HepG2 (cell line): ENCODE measurements around the gene LBX2. TPM values are rescaled to one million over a fixed set of nuclear protein-coding genes. Genes with fewer than 3 reads are reported as not detected.

Source experiments
- E2F2 ChIP-seq: sonication (generic); formaldehyde crosslinking; IDR thresholded peaks from 2 replicates; pipeline ENCODE4 v1.4.0; 2020; ENCODE audit warnings: missing genetic modification reagents, borderline replicate concordance
- HMG20B ChIP-seq: conservative IDR thresholded peaks from 2 replicates; pipeline ENCODE4 v1.6.1; 2016; ENCODE audit warnings: missing genetic modification reagents, missing compliant biosample characterization
- JDP2 ChIP-seq: sonication (generic); formaldehyde crosslinking; IDR thresholded peaks from 2 replicates; pipeline ENCODE4 v1.8.1; 2022; ENCODE audit warnings: missing genetic modification reagents, borderline replicate concordance
- JUNB ChIP-seq: sonication (generic); formaldehyde crosslinking; IDR thresholded peaks from 2 replicates; pipeline ENCODE4 v1.8.0; 2022; ENCODE audit warnings: missing genetic modification reagents, mild to moderate bottlenecking, borderline replicate concordance
- MAFF ChIP-seq: IDR thresholded peaks from 2 replicates; pipeline ENCODE4 v1.6.1; 2011; ENCODE audit warnings: low read depth, low read length, improper control_type of control experiment
- PRMT3 ChIP-seq: sonication (generic); formaldehyde crosslinking; IDR thresholded peaks from 2 replicates; pipeline ENCODE4 v1.8.1; 2022; ENCODE audit warnings: low read depth, mild to moderate bottlenecking, moderate library complexity, missing genetic modification reagents, borderline replicate concordance
- TEAD2 ChIP-seq: sonication (generic); formaldehyde crosslinking; IDR thresholded peaks from 2 replicates; pipeline ENCODE4 v1.9.0; 2021; ENCODE audit warnings: missing genetic modification reagents
- USF2 ChIP-seq, 2 experiments: sonication (generic) in 1 of 2; formaldehyde crosslinking in 1 of 2; IDR thresholded peaks; 2 replicates each; pipeline versions ENCODE4 v1.5.1 to v1.6.1; 2011 to 2020; ENCODE audit warnings: borderline replicate concordance in 1 of 2, low read depth in 1 of 2, low read length in 1 of 2, mild to moderate bottlenecking in 1 of 2, missing genetic modification reagents in 1 of 2, moderate library complexity in 1 of 2
- ZBTB4 ChIP-seq: sonication (generic); formaldehyde crosslinking; IDR thresholded peaks from 2 replicates; pipeline ENCODE4 v1.4.0; 2020; ENCODE audit warnings: missing genetic modification reagents, mild to moderate bottlenecking, borderline replicate concordance
- ZNF20 ChIP-seq: sonication (generic); formaldehyde crosslinking; IDR thresholded peaks from 2 replicates; pipeline ENCODE4 v1.4.0; 2020; ENCODE audit warnings: mild to moderate bottlenecking, moderate library complexity, missing genetic modification reagents
- ZNF317 ChIP-seq: sonication (generic); formaldehyde crosslinking; IDR thresholded peaks from 2 replicates; pipeline ENCODE4 v1.5.0; 2020; ENCODE audit warnings: mild to moderate bottlenecking, missing genetic modification reagents
- ZNF432 ChIP-seq: sonication (generic); formaldehyde crosslinking; IDR thresholded peaks from 2 replicates; pipeline ENCODE4 v1.5.0; 2020; ENCODE audit warnings: missing genetic modification reagents, mild to moderate bottlenecking, borderline replicate concordance
- polyA plus RNA-seq, 8 experiments: library from polyadenylated mRNA; depleted of rRNA in 3 of 8; stranded (reverse) in 7 of 8; unstranded in 1 of 8; fragments of >200 nt; fragmentation: Illumina TruSeq in 4 of 8; extraction: Trizol in 4 of 8; gene quantifications; 2 replicates each; pipeline versions ENCODE4 v1.2.1 to v1.2.3, GENCODE V29; 2011 to 2016; ENCODE audit warnings: low read depth in 4 of 8, missing spikeins in 1 of 8, mixed read lengths in 1 of 8; ENCODE audit not compliant: insufficient read depth in 1 of 8
- total RNA-seq, 5 experiments: library from RNA; depleted of rRNA; stranded (reverse); fragments of >200 nt; fragmentation: Illumina TruSeq; extraction: Trizol; gene quantifications; 2 replicates each; pipeline ENCODE4 v1.2.3, GENCODE V29; 2016; ENCODE audit warnings: low read depth in 1 of 5
- TF ChIP-seq, protein P1 (sequence below): sonication (generic); formaldehyde crosslinking; IDR thresholded peaks from 2 replicates; pipeline ENCODE4 v1.4.0; 2020; ENCODE audit warnings: mild to moderate bottlenecking, missing genetic modification reagents, borderline replicate concordance

The LBX2 gene
- total and polyA plus RNA-seq, 2 of the 13 experiments (the other 11 are each of a cell fraction or from before 2014, with no cell fraction given): 6.4 to 8.1 TPM

DNA sequence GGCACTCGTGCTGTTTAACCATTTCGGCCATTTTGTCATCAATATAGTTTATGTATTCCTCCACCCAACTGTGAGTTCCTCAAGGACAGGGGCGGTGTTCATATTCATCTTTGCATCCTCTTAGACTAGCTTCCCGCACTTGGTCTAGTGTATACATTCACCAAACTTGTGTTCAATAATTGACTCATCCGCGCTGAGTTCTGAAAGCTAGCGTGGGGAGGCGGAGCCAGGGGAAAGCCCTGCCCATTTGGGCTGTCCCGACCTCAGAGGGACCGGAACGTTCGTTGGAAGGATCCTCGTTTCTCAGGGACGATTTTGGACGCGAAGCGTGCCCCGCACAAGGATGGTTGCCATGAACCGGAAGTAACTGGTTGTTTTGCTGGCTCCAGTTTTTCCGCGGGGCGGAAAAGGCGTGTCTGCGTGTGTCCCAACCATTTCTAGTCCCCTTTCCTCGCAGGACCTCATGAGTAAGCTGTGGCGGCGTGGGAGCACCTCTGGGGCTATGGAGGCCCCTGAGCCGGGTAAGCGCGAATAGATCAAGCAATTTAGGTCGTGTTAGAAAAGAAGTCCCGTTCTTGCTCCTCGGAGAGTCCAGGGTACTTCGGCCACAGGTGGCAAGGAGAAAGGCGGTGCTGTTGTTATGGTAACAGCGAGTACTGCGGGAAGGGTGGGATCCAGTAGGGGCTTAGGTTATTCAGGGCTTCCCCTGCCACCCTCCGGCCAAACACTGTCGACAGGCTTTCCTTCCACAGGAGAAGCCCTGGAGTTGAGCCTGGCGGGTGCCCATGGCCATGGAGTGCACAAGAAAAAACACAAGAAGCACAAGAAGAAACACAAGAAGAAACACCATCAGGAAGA is 44.5 kb downstream of the LBX2 start, which contains the start of gene INO80B (continued):
- TF ChIP-seq PRMT3 (CRISPR knock-in tag): no peak
- peak; percentile 76 for TF ChIP-seq ZNF317 (CRISPR knock-in tag)
- no peak for TF ChIP-seq E2F2
- peak; percentile 81 for TF ChIP-seq MAFF
- no peak for TF ChIP-seq ZNF432 (CRISPR knock-in tag)
- no peak for TF ChIP-seq ZNF20 (CRISPR knock-in tag)
- peak; percentile 93; the same call in 1 of the 2 replicates for TF ChIP-seq ZBTB4 (CRISPR knock-in tag)
- TF ChIP-seq, protein P1, sequence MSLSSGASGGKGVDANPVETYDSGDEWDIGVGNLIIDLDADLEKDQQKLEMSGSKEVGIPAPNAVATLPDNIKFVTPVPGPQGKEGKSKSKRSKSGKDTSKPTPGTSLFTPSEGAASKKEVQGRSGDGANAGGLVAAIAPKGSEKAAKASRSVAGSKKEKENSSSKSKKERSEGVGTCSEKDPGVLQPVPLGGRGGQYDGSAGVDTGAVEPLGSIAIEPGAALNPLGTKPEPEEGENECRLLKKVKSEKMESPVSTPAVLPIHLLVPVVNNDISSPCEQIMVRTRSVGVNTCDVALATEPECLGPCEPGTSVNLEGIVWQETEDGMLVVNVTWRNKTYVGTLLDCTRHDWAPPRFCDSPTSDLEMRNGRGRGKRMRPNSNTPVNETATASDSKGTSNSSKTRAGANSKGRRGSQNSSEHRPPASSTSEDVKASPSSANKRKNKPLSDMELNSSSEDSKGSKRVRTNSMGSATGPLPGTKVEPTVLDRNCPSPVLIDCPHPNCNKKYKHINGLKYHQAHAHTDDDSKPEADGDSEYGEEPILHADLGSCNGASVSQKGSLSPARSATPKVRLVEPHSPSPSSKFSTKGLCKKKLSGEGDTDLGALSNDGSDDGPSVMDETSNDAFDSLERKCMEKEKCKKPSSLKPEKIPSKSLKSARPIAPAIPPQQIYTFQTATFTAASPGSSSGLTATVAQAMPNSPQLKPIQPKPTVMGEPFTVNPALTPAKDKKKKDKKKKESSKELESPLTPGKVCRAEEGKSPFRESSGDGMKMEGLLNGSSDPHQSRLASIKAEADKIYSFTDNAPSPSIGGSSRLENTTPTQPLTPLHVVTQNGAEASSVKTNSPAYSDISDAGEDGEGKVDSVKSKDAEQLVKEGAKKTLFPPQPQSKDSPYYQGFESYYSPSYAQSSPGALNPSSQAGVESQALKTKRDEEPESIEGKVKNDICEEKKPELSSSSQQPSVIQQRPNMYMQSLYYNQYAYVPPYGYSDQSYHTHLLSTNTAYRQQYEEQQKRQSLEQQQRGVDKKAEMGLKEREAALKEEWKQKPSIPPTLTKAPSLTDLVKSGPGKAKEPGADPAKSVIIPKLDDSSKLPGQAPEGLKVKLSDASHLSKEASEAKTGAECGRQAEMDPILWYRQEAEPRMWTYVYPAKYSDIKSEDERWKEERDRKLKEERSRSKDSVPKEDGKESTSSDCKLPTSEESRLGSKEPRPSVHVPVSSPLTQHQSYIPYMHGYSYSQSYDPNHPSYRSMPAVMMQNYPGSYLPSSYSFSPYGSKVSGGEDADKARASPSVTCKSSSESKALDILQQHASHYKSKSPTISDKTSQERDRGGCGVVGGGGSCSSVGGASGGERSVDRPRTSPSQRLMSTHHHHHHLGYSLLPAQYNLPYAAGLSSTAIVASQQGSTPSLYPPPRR (CRISPR knock-in tag): peak; percentile 80; the same call in 1 of the 2 replicates
- TF ChIP-seq USF2 (IDR thresholded peaks at IDR 0.05; ENCODE audit: low read depth, low read length): no peak
- TF ChIP-seq USF2 (CRISPR knock-in tag; IDR thresholded peaks at IDR 0.05; ENCODE audit: borderline replicate concordance): no peak
- no peak for TF ChIP-seq JDP2 (CRISPR knock-in tag)
- no peak for TF ChIP-seq JUNB (CRISPR knock-in tag)
- TF ChIP-seq TEAD2 (CRISPR knock-in tag): no peak
- peak; percentile 43; the same call in 1 of the 2 replicates for TF ChIP-seq HMG20B
